Natural killer cell (primary cell): ENCODE measurements around the gene FAM234A. TPM values are rescaled to one million over a fixed set of nuclear protein-coding genes. Genes with fewer than 3 reads are reported as not detected.

Source experiments
- ATAC-seq, 3 donors: fragments of 150-1000 bp in 2 of 3; fragments of 200-7000 bp in 1 of 3; cut with Tn5 transposase; 1 replicate in 1 of 3; 2 replicates in 2 of 3; pipeline ENCODE4 v1.10.0; 2021; ENCODE audit warnings: mild to moderate bottlenecking in 2 of 3, moderate library complexity in 2 of 3
- DNase-seq, 2 donors: peaks; one replicate each; pipeline versions ENCODE4 v3.0.0 to v3.0.0-alpha.2; 2013 to 2021; ENCODE audit warnings: mixed read lengths in 1 of 2
- H3K27ac ChIP-seq: one replicate; pipeline ENCODE4 v1.5.1; 2013; ENCODE audit warnings: mild to moderate bottlenecking, low read length
- H3K27me3 ChIP-seq: one replicate; pipeline ENCODE4 v1.6.1; 2013; ENCODE audit warnings: low read length; ENCODE audit not compliant: control insufficient read depth, insufficient read depth
- H3K36me3 ChIP-seq: one replicate; pipeline ENCODE4 v1.6.1; 2013; ENCODE audit warnings: low read length; ENCODE audit not compliant: control insufficient read depth, insufficient read depth
- H3K4me1 ChIP-seq: one replicate; pipeline ENCODE4 v1.6.1; 2013; ENCODE audit warnings: low read length; ENCODE audit not compliant: control insufficient read depth, insufficient read depth
- H3K4me3 ChIP-seq: one replicate; pipeline ENCODE4 v1.5.1; 2013; ENCODE audit warnings: low read length
- H3K9me3 ChIP-seq: one replicate; pipeline ENCODE4 v1.6.1; 2013; ENCODE audit warnings: low read length; ENCODE audit not compliant: control insufficient read depth, insufficient read depth
- H3K27ac Mint-ChIP-seq, 2 donors: one replicate each; pipeline ENCODE4 v1.8.0; 2022; ENCODE audit warnings: mild to moderate bottlenecking in 2 of 2, mixed read lengths in 2 of 2, moderate library complexity in 1 of 2
- H3K27me3 Mint-ChIP-seq, 2 donors: one replicate each; pipeline ENCODE4 v1.8.0; 2022; ENCODE audit warnings: low read depth in 2 of 2, mixed read lengths in 2 of 2
- H3K36me3 Mint-ChIP-seq: one replicate; pipeline ENCODE4 v1.8.0; 2022; ENCODE audit warnings: mixed read lengths
- H3K4me1 Mint-ChIP-seq, 2 donors: one replicate each; pipeline ENCODE4 v1.8.0; 2022; ENCODE audit warnings: mixed read lengths in 2 of 2
- H3K4me3 Mint-ChIP-seq: one replicate; pipeline ENCODE4 v1.8.0; 2022; ENCODE audit warnings: mild to moderate bottlenecking, moderate library complexity, mixed read lengths
- H3K9me3 Mint-ChIP-seq, 2 donors: one replicate each; pipeline ENCODE4 v1.8.0; 2022; ENCODE audit warnings: mixed read lengths in 2 of 2
- CTCF ChIP-seq: fragments of 200-600 bp; IDR thresholded peaks from one replicate; pipeline ENCODE4 v1.8.0; 2022; ENCODE audit warnings: antibody characterized with exemption
- WGBS: methylation state at CpG from one replicate; pipeline ENCODE4 v1.1.7; 2013; ENCODE audit warnings: missing lambda C conversion rate; ENCODE audit not compliant: insufficient coverage; 5-methylcytosine and 5-hydroxymethylcytosine counted together
- intact Hi-C: fragments of 100-400 bp; cut with micrococcal nuclease; formaldehyde crosslinking; loops from one replicate; pipeline ENCODE4 v1.14.2; 2022
- total RNA-seq, 4 donors: library from RNA; stranded (reverse); fragments of 120-200 nt in 1 of 4; gene quantifications; one replicate each; pipeline versions ENCODE4 v1.2.3 to v1.2.4, GENCODE V29; 2013 to 2022

FAM234A gene
- total RNA-seq, 3 donors from 2014 or later (not counting 1 experiment from before 2014, with no cell fraction given): 32.4 to 42.6 (median 40.7) TPM

- ATAC-seq (no peak), DNase-seq (no peak)
- Mint-ChIP-seq H3K4me3 (no peak overlapping the region), H3K27me3 (peaks cover 0 to 12% of the 10 kb centered on the region in 2 donors), H3K9me3 (no peaks in the 10 kb centered on the region), H3K27ac (no peak overlapping the region), H3K36me3 (no peaks in the 10 kb centered on the region), H3K4me1 (peaks cover 0 to 5% of the 10 kb centered on the region in 2 donors)
- H3K9me3 ChIP-seq: no peaks in the 10 kb centered on the region
- intact Hi-C loops: no loop called here
- H3K4me3 ChIP-seq: no peak overlapping the region
- H3K27me3 ChIP-seq: peaks cover 11% of the 10 kb centered on the region
- H3K4me1 ChIP-seq: peaks cover 11% of the 10 kb centered on the region
- 84% methylated on average over 30 of the region's 30 CpGs for WGBS
- no peak overlapping the region for H3K27ac ChIP-seq
- H3K36me3 ChIP-seq: no peaks in the 10 kb centered on the region
- TF ChIP-seq CTCF: no peak
Measured at GRCh38 chr16:273547-274421, 39.2 kb downstream of the FAM234A start.

- Mint-ChIP-seq H3K4me1 (peaks cover 6 to 11% of the 10 kb centered on the region in 2 donors), H3K36me3 (no peaks in the 10 kb centered on the region), H3K27me3 (peaks cover 0 to 16% of the 10 kb centered on the region in 2 donors), H3K27ac (no peak overlapping the region), H3K4me3 (peak overlapping the region; percentile 64), H3K9me3 (no peaks in the 10 kb centered on the region)
- Histone ChIP-seq H3K4me1 (peaks cover 23% of the 10 kb centered on the region), H3K4me3 (no peak overlapping the region), H3K9me3 (no peaks in the 10 kb centered on the region), H3K27ac (no peak overlapping the region), H3K27me3 (peaks cover 17% of the 10 kb centered on the region), H3K36me3 (no peaks in the 10 kb centered on the region)
- DNase-seq (peak in 1 of 2 donors; percentile 40), ATAC-seq (peak; percentile 18 to 60 (median 23))
- intact Hi-C loops: no loop called here
- no peak for TF ChIP-seq CTCF
- WGBS: 3% methylated on average over 58 of the region's 58 CpGs
Measured at GRCh38 chr16:275041-275641, 40.5 kb downstream of the FAM234A start.

- no peak within 1 kb of the TSS for H3K4me3 ChIP-seq
- DNase-seq: no peak
- intact Hi-C loops: no loop called here
Measured at GRCh38 chr16:275786-276232, 41.2 kb downstream of the FAM234A start, which contains the start of gene RGS11. Gene RGS11, minus strand, starts transcription at chr16:275944. Its CDS starts 33 bp downstream, at chr16:275911.

More at GRCh38 chr16:275786-276232, 41.2 kb downstream of the FAM234A start, which contains the start of gene RGS11:
- WGBS: 6% methylated on average over 56 of the region's 56 CpGs
- H3K27ac ChIP-seq: no peak within 1 kb of the TSS
- no peaks in the 10 kb centered on the region for H3K9me3 Mint-ChIP-seq
- H3K4me3 Mint-ChIP-seq: peak within 1 kb of the TSS; percentile 67
- peaks cover 6 to 12% of the 10 kb centered on the region in 2 donors for H3K4me1 Mint-ChIP-seq
- H3K4me1 ChIP-seq: peaks cover 25% of the 10 kb centered on the region
- H3K9me3 ChIP-seq: no peaks in the 10 kb centered on the region
- H3K27ac Mint-ChIP-seq: no peak within 1 kb of the TSS
- H3K36me3 ChIP-seq: no peaks in the 10 kb centered on the region
- H3K36me3 Mint-ChIP-seq: no peaks in the 10 kb centered on the region
- peak in 1 of 3 donors; percentile 24 for ATAC-seq
- peaks cover 0 to 16% of the 10 kb centered on the region in 2 donors for H3K27me3 Mint-ChIP-seq
- peaks cover 17% of the 10 kb centered on the region for H3K27me3 ChIP-seq
- TF ChIP-seq CTCF: no peak
